ENCODE results near the gene BABAM1. TPM values are rescaled to one million over a fixed set of nuclear protein-coding genes. Genes with fewer than 3 reads are reported as not detected.

The BABAM1 gene
- polyA plus RNA-seq, 1 donor (not counting 4 experiments of a cell fraction or from before 2014, with no cell fraction given) = 92.8 TPM

DNA sequence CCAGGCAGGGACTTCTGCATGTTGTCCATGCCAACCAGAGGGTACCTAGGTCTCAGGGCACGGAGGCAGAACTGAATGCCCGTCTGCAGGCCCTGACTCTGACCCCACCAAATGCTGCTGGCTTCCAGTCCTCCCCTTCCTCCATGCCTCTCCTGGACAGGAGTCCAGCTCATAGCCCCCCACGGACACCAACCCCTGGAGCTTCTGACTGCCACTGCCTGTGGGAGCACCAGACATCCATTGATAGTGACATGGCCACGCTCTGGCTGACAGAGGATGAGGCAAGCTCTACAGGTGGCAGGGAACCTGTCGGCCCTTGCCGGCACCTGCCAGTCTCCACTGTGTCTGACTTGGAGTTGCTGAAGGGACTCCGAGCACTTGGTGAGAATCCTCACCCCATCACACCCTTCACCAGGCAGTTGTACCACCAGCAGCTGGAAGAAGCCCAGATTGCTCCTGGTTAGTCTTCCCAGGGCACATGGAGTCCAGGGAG is 16.3 kb downstream of the BABAM1 start:
- Histone ChIP-seq H3K27me3 (ENCODE audit: control insufficient read depth, extremely low read depth, insufficient read depth, low read length) (no peaks in the 10 kb centered on the region), H3K36me3 (ENCODE audit: control insufficient read depth in 2 of 2, extremely low read depth in 1 of 2, insufficient read depth in 2 of 2, low read length in 2 of 2) (peaks cover 0 to 4% of the 10 kb centered on the region in 2 experiments), H2AFZ (ENCODE audit: control insufficient read depth, low read length) (no peak overlapping the region), H3K9me3 (ENCODE audit: control insufficient read depth, low read depth, low read length) (no peaks in the 10 kb centered on the region), H3K27ac (ENCODE audit: control insufficient read depth, insufficient read depth, low read length) (no peak overlapping the region), H3K9ac (ENCODE audit: control insufficient read depth, extremely low read depth, insufficient read depth, low read length) (no peak overlapping the region), H3K79me2 (ENCODE audit: control insufficient read depth, insufficient read depth, low read length) (no peaks in the 10 kb centered on the region), H3K4me1 (ENCODE audit: control insufficient read depth, extremely low read depth, insufficient read depth, low read length) (peaks cover 6% of the 10 kb centered on the region), H3K4me3 (ENCODE audit: control insufficient read depth in 2 of 3, extremely low read depth in 1 of 3, insufficient read depth in 2 of 3, low read depth in 1 of 3, low read length in 3 of 3) (no peak overlapping the region), H3K9me1 (ENCODE audit: control insufficient read depth, extremely low read depth, insufficient read depth, low read length) (no peaks in the 10 kb centered on the region), H3K4me2 (ENCODE audit: control insufficient read depth, extremely low read depth, insufficient read depth, low read depth, low read length) (no peak overlapping the region), H4K20me1 (ENCODE audit: control insufficient read depth, extremely low read depth, insufficient read depth, low read length) (no peaks in the 10 kb centered on the region)
- FAIRE-seq (no peak), DNase-seq (ENCODE audit: low read depth, low spot score) (no peak)
- dilution Hi-C loops (cut with MboI; ENCODE audit: extremely low pct_ligation_motif_present, low sequenced_read_pairs) = no loop called here
- TF ChIP-seq, protein P1, sequence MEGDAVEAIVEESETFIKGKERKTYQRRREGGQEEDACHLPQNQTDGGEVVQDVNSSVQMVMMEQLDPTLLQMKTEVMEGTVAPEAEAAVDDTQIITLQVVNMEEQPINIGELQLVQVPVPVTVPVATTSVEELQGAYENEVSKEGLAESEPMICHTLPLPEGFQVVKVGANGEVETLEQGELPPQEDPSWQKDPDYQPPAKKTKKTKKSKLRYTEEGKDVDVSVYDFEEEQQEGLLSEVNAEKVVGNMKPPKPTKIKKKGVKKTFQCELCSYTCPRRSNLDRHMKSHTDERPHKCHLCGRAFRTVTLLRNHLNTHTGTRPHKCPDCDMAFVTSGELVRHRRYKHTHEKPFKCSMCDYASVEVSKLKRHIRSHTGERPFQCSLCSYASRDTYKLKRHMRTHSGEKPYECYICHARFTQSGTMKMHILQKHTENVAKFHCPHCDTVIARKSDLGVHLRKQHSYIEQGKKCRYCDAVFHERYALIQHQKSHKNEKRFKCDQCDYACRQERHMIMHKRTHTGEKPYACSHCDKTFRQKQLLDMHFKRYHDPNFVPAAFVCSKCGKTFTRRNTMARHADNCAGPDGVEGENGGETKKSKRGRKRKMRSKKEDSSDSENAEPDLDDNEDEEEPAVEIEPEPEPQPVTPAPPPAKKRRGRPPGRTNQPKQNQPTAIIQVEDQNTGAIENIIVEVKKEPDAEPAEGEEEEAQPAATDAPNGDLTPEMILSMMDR (optimal IDR thresholded peaks at IDR 0.05 in 1 of 3, IDR thresholded peaks at IDR 0.05 in 1 of 3, conservative IDR thresholded peaks at IDR 0.05 in 1 of 3; ENCODE audit: extremely low read depth in 1 of 3, insufficient read depth in 2 of 3, low read length in 3 of 3) = no peak
- TF ChIP-seq EZH2 (IDR thresholded peaks at IDR 0.05; ENCODE audit: low read length) = no peak

DNA sequence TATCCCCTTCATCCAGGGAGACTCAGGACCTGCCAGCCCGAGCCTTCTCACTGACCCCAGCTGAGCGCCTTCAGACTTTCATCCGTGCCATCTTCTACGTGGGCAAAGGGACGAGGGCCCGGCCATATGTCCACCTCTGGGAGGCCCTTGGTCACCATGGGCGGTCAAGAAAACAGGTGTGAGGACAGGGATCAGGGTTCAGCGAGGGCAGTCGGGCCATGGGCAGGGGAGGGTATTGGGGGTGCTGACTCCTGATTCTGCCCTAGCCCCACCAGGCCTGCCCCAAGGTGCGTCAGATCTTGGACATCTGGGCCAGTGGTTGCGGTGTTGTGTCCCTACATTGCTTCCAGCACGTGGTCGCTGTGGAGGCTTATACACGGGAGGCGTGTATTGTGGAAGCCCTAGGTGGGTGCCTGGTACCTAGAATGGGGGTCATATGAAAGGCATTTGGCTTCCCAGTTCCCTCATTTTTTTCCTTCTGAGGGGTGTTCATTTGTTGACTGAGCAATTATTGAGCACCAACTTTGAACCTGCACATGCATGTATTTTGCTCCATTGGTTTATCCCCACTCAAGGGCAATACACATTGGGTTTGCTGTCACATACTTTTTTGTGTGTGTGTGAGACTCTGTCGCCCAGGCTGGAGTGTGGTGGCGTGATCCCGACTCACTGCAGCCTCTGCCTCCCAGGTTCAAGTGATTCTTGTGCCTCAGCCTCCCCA is 18.3 kb downstream of the BABAM1 start:
- Histone ChIP-seq H3K36me3 (ENCODE audit: control insufficient read depth in 2 of 2, extremely low read depth in 1 of 2, insufficient read depth in 2 of 2, low read length in 2 of 2) (no peaks in the 10 kb centered on the region), H3K9ac (ENCODE audit: control insufficient read depth, extremely low read depth, insufficient read depth, low read length) (no peak overlapping the region), H3K4me3 (ENCODE audit: control insufficient read depth in 2 of 3, extremely low read depth in 1 of 3, insufficient read depth in 2 of 3, low read depth in 1 of 3, low read length in 3 of 3) (no peak overlapping the region), H4K20me1 (ENCODE audit: control insufficient read depth, extremely low read depth, insufficient read depth, low read length) (no peaks in the 10 kb centered on the region), H3K9me3 (ENCODE audit: control insufficient read depth, low read depth, low read length) (no peaks in the 10 kb centered on the region), H2AFZ (ENCODE audit: control insufficient read depth, low read length) (no peak overlapping the region), H3K79me2 (ENCODE audit: control insufficient read depth, insufficient read depth, low read length) (no peaks in the 10 kb centered on the region), H3K4me1 (ENCODE audit: control insufficient read depth, extremely low read depth, insufficient read depth, low read length) (peaks cover 6% of the 10 kb centered on the region), H3K4me2 (ENCODE audit: control insufficient read depth, extremely low read depth, insufficient read depth, low read depth, low read length) (no peak overlapping the region), H3K27me3 (ENCODE audit: control insufficient read depth, extremely low read depth, insufficient read depth, low read length) (no peaks in the 10 kb centered on the region), H3K27ac (ENCODE audit: control insufficient read depth, insufficient read depth, low read length) (no peak overlapping the region), H3K9me1 (ENCODE audit: control insufficient read depth, extremely low read depth, insufficient read depth, low read length) (no peaks in the 10 kb centered on the region)
- dilution Hi-C loops (cut with MboI; ENCODE audit: extremely low pct_ligation_motif_present, low sequenced_read_pairs) = no loop called here
- TF ChIP-seq EZH2 (IDR thresholded peaks at IDR 0.05; ENCODE audit: low read length) = no peak
- TF ChIP-seq, protein P1 (optimal IDR thresholded peaks at IDR 0.05 in 1 of 3, IDR thresholded peaks at IDR 0.05 in 1 of 3, conservative IDR thresholded peaks at IDR 0.05 in 1 of 3; ENCODE audit: extremely low read depth in 1 of 3, insufficient read depth in 2 of 3, low read length in 3 of 3) = no peak
- DNase-seq (ENCODE audit: low read depth, low spot score) (no peak), FAIRE-seq (no peak)

Measured in keratinocyte (primary cell).